Esophagus muscularis mucosa (tissue), 3 donors: ENCODE results near the gene MAEA.
A peak's percentile ranks its signal among the peaks of the same experiment; 100 is the strongest.

ENCODE experiments used
- CTCF ChIP-seq, 3 experiments: fragments of 200-600 bp in 2 of 3; fragments of 450-650 bp in 1 of 3; sonication (generic) in 2 of 3; IDR thresholded peaks; one replicate each; pipeline ENCODE4 v1.5.1; 2017 to 2019; ENCODE audit warnings: antibody characterized with exemption in 3 of 3, mild to moderate bottlenecking in 2 of 3, moderate library complexity in 1 of 3
- EP300 ChIP-seq: sonication (generic); formaldehyde crosslinking; IDR thresholded peaks from one replicate; pipeline ENCODE4 v1.6.1; 2017; ENCODE audit warnings: antibody characterized with exemption

DNA sequence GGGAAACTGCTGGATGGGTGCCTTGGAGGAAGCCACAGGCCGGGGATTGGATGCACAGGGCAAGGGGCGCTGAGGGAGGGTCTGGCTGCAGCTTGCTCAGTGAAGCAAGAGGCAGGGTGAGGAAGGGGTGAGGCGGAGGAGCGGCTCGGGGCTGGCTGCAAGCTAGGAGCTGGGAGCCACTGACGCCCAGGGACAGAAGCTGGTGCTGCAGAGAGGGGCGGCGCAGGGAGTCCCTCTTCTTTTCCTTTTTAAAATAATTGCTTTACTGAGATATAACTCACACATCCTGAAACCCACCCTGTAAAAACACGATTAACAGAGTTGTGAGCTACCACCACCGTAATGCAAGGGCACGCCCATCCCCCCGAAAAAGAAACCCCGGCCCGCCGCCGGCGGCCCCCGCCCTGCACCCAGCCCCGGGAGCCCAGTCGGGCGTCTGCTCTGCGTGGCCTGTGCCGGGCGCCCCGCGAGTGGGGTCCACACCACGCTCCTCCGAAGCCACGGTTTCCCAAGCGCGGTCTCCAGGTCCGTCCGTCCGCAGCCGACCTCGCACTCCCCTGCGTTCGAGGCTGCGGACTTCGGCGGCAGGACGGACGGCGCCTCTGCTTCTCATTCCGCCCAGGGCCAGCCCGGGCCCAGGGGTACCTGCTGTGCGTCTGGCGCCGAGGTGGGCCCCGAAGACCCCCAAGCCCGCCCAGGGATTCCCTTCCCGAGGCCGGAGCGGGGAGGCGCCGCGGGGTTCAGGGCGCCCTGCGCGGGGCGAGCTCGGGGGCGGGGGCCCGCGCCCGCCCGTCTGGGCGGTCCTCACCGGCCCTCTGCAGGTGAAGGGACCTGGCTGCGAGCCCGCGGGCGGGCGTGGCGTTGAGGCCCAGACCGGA lies 56.5 kb downstream of the MAEA start:
- TF ChIP-seq EP300, result no peak
- peak in 2 of 3 experiments; percentile 4 to 38 for TF ChIP-seq CTCF (IDR thresholded peaks at IDR 0.05)
